AML-193 (cell line): ENCODE data around the gene DPP6.

Source experiments
- DNase-seq, 2 experiments: peaks; one replicate each; lab custom pipeline; 2025; lab: John Stamatoyannopoulos, UW

DPP6 gene

DNA sequence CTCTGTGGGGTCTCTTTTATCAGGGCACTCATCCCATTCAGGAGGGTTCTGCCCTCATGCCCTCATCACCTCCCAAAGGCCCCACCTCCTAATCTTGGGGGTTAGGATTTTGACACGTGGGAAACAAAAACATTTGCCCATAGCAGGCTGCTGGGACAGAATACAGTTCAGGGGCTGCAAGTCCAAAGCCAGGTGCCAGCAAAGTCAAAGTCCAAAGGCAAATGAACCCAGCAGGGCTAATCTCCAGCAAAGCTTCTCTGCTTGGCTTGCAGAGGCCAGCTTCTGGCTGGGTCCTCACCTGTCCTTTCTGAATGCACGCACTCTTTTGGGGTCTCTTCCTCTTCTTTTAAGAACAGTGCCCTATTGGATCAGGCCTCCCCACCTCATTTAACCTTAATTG, 359.9 kb downstream of the DPP6 start:
- no peak for DNase-seq

DNA sequence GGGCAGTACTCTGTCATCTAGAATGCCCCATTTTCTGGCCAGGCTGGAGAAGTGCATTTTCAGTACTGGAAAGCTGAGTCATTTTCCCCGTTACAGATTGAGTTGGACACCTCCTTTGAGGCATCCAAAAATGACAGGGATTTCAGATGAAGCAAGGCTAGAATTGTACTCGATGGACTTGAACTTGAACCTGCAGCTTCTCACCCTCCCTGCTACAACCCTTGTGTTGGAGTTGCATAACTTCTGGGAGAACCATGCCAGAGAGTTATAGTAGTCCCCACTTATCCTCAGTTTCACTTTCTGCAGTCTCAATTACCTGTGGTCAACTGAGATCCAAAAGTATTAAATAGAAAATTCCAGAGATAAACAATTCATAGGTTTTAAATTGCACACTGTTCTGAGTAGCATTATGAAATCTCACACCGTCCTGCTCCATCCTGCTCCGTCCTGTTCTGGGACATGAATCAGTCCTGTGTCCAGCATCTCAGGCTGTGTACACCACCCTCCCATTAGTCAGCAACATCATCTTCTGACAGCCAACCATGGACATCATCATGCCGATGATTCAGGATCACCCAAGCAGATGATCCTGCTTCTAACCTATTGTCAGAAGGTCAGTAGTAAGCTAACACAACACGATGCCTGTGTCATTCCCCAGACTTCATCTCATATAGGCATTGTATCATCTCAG, 363.7 kb downstream of the DPP6 start:
- no peak for DNase-seq

DNA sequence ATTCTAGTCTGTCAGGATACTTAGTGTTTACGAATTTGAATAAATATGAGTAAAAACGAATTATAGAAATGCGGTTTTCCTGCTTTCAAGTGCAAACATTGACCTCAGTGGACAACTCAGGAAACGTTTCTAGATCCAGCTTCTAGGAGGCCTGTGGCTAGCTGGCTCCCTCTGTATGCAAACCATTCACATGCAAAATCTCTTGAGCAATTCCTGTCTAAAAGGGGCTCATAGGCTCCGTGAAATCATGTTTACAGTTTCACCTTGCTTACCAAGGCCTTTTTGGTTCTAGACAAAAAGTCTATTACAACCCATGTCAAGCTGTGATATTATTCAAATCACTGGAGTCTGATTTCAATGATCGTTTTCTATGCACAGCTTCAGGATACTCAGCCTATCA, 364.5 kb downstream of the DPP6 start:
- DNase-seq = no peak

DNA sequence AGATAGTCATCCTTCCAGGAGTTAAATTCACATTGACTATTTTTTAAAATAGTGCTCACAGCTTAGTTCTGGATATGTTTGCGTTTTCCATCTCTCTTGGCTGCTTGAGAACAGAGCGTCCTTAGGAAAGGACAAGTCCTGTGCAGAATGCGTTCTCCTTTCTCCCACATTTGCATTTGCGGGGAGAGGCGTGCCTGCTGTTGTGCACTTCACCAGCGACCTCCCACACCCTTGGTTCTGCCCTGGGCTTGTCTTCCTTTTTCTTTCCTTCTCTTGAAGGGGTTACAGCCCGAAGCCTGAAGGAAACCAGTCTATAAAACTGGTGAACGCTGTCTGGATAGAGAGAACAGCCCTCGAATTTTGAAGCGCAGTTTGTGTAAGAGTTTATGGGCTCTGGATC, 367.1 kb downstream of the DPP6 start:
- DNase-seq = no peak

DNA sequence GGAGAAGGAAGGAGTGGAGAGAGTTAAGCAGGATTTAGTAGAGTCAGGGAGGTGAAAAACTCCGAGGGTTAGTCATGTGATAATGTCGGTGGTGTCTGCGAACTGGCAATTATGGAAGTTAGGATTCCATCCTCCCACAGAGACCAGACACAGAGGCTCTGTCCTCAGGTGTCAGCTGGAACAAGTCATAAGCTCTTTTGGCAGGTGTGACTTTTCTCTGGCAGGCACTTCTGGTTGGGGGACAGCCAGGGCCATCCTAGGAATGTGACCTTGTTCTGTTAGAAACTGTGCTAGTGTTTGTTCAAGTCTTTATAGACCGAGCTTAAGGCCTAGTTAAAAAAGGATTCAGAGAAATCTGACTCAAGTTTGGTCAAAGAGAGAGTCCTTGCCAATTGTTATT, 371.0 kb downstream of the DPP6 start:
- no peak for DNase-seq

DNA sequence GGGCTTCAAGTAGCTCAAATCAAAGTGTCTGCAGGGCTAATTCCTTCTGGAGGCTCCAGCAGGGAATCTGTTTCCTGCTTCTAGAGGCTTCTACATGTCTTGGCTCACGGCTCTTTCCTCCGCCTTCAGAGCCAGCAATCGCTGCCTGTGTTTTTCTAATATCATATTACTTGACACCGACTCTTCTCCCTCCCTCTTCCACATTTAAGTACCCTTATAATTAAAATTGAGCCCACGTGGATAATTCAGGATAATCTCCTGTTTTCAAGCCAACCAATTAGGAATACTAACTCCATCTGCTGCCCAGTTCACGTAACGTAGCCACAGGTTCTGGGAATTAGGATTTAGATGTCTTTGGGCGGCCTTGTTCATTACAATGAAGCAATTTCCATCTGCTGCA, 372.2 kb downstream of the DPP6 start:
- no peak for DNase-seq

DNA sequence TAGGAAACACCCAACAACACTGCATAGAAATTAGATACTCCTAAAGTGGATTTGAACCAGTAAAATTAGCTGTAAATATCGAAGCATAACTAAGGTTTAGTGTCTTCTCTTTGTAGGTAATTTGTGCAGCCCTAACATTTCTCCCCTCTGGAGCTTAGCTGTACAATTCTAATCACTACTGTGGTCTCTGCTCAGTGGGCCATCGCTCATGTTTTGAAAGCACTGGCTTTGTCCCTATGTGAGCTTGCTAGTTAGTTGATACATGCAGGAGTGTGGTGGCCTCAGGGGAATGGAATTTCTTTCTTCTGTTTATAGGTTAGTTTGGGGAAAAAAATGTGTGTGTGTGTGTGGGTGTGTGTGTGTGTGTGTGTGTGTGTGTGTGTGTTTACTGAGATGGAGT, 373.1 kb downstream of the DPP6 start:
- no peak for DNase-seq

DNA sequence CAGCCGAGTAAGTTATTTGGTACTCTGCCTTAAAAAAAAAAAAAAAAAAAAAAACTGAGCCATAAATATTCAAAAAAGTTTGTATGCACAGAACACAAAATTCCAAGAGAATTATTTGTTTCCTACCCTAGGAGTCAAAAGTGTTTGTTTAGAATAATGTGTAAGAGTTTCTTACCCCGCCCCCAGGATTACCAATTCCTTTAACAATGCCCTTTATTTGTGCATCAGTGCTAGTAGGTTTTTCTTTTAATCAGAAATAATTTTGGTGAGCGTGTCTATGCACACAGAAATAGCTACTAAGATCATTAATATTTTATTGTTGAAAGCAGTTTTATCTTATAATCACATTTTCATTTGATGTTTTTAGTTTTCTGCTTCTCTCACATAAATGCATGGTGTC, 374.6 kb downstream of the DPP6 start:
- DNase-seq = no peak

DNA sequence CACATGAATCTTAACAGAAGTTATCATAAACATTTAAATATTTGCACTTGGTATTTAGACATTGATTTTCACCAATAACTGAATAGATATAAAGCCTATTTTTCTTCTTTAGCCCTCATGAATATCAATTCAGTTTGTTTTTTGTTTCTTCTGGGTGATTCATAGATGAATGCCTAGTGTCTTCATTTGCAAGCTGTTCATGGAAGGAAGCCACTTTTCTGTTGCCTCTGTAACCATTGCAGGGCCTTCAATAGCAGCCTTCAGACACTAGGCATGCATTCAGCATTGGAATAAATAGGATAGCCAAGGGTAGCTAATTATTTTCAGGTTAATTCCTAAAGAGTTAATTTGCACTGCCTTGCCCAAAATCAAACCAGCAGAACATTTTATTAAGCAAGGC, 375.3 kb downstream of the DPP6 start:
- no peak for DNase-seq

DNA sequence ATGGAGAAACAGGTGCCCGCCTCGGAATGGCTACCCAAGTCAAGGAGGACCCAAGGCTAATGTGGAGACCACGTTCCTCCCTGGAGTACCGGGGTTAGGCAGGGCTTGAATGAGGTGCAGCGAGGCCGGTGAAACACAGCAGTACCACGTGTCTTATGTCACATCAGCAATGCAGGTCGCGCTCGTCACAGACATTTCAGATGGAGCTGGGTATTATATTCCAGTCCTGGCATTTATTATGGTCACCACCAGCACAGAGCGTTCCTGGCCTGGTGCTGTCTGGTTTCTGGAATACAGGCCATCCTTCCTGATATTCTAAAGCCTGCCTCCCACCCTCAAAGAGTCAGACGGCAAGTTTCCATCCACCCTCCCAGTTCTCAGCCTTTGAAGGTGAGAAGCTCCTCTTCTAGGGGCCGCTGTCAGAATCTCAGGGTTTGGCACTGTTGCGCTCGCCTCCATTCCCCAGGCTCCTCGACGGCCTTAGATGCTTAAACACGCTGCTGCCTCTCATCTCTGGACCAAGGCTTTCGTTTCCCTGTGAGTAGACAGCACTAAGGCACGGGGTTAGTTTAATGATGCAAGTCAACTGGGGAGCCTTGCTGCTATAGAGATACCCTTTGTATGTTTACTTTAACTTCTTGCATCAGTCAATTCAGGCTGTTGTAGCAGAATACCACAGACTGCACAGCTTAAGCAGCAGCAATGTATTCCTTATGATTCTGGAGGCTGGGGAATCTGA, 377.6 kb downstream of the DPP6 start:
- DNase-seq = no peak

DNA sequence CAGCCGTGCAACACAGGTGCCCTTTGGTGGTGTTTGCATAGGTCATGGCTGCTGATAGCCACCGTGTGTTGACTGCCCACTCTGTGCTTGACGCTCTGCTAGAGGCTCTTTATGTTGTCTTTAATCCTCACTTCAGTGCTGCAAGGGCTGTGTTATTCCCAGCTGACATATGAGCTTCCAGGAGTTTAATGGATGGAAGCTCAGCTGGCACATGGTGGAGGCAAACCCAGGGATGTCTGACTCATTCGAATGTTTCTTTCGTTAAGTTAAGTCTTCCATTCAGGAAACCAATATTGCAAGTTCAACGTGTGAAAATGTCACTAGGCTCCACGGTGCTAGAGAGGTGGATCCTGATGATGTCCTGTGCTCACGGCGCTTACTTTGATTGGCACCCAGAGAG, 378.4 kb downstream of the DPP6 start:
- DNase-seq = no peak

DNA sequence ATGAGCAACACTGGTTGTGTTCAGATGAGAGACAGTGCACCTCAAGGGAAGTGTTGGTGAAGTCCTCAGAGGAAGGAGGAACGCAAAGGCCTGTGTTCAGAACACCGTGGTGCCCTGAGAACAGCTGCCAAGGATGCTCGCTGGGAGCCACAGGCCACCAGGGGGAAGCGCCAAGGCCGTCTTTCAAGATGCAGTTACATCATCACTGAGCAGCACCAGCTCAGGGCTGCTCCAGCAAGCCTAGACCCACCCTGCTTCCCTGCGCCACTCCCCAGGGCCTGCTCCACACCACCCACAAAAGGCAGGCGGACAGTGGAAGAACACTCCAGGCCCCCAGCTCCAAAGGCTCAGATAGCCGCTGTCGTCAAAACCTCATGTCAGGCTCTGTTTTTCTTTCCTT, 378.8 kb downstream of the DPP6 start:
- DNase-seq = no peak

DNA sequence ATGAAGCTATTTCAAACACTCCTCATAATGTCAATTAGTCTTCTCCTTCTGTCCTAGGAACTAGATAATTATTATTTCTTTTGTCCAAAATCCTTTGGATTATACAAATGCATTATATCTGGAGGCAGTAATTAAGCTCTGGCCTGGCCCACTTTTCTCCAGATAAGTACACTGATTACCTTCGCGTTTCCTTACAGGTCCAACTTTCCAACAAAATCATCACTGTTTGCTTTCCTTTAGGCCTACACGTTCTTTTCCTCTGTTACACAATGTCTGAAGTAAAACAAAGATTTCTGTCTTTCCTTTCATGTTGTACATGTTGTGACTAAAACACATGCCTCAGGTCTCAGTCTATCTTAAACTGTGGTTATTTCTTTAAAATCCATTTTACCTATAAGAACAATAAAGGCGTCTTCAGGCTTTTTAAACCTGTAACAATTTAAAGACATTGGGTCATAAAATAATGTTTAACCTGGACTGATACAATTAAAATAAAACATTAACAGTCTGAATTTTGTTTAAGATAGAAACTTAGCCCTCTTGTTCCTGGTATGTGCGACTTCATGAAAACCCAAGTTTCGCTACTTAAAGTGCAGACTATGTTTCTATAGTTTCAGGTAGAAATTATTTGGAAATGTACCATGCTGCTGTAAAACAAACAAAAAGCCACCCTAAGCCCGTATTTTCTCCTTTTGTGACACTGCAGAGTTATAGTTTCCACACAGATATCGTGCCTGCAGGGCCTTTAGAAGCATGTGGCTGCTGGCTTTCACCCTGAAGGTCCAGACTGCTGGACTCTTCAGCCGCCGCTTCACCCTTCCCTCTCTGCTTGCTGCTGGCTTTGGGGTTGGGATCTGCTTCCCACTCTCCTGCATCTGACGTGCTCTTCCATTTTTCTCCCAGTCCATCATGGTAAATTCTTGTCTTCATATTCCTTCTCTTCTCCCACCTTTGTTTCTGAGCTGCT, 381.7 kb downstream of the DPP6 start:
- no peak for DNase-seq

DNA sequence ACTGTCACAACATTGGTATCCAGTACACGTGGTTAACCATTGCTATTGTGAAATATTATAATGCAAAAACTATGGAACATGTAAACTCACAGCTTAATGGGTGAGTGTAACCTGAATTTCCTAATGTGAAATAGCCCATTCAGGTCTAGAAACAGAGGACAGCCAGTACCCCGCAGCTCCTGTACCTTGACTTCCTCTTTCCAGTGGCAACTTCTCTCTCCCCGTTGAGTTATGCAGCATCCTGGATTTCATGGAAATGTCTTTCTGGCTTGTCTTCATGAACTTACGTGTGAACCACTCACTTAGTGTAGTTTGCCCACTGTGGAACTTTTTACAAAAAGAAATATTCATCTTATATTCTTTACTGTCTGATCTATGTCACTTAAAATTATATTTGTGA, 384.4 kb downstream of the DPP6 start:
- DNase-seq = no peak

DNA sequence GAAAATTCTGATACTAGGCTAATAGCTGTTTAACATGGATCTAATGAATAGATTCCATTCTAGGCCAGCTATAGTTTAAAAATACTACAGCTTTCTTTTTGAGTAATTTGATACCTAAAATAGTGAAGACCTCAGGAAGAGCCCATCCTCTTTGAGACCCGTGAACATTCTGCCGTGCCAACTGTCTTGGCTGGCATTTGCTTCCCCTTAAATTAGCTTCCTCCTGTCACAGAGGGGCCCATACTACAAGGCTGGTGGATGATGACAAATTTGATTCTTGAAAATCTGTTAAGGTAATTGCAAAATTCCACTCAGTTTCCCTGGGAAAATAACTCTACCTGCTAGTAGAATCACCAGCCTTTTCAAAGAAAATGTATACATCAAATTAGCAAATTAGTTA, 385.0 kb downstream of the DPP6 start:
- no peak for DNase-seq

DNA sequence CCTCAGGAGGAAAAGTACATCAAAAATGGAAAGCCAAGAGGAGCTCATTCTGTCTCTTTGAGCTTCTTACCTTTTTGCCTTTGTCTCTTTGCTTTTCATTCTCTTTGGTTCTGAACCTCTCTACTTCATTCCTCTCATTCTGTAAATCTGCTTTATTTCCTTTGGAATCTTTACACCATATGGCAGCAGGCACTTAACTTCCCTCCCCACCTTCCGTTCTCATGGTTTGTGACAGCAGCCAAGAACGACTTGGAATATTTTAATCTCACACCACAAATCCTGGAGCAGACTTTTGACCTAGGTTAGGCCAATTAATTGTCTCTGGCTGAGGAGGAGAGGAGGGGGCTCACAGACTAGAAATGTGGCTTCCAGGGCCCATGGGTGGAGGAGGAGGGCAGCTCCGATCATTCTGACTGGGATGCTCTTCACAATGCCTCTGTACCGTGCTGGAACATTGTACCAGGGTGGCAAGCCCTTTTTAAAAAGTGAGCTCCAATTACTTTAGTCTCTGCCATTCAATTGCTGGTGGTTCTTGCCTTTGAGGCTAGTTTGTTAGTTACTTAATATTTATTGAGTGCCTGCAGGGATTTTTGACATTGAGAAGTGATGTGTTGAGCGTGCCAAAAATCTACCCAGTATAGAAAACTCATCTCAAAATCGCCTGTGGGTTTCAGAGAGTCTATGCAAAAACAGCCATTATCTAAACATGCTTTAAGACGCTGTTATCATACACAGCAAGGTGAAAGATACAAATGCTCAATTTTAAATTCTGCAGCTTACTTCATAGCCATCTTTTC, 386.6 kb downstream of the DPP6 start:
- no peak for DNase-seq

DNA sequence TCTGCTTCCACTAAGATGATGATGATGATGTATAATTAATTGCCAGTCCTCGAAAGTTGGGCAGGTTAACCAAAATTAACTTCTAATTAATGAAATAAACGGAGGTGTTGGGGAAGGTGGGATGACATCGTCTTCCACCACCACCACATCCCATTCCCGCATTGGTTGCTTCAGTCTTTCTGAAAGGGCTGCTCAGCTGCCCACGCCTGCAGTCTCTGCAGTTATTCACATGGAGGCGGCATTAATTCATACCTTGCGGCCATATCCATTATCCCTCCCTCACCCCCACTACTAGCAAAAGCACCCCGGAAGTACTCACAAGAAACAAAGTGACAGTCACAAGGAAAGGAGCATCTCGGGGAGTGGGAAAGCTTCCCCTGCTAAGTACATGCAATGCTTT, 387.9 kb downstream of the DPP6 start:
- no peak for DNase-seq

DNA sequence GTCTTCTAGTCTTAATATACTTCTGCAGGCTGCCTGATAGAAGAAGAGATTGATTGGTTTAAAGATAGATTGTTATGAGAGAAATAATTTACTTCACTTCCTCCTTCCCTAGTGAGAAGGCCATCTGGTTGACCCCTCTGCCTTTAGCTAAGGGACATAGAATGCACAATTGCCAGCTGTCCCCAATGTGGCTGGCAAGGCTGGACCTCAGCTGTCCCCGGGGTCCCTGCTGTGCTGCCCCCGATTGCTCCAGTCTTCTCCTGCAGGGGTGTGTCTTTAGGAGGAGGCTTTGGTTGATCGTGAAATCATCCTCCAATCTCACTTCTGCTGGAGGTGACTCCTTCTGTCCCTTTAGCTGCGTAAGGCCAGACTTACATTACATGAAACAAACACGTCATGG, 388.5 kb downstream of the DPP6 start:
- no peak for DNase-seq

DNA sequence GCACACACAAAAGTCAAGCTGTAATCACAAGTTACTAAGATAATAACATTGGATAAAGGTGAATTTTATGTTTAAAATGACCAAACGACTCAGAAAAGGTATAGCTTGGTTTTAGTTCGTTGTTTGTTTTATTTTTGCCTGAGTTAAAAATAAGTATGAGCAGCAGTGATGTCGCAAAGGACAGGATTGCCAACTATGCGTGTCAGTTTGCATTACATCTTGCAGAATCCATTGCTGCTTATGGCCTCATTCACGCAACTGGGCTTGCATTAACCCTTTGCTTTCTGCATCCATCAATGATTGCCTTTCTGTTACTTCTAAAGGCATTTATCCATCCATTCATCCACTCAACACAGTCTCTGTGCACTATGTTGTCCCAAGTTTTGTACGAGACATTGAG, 389.6 kb downstream of the DPP6 start:
- no peak for DNase-seq

DNA sequence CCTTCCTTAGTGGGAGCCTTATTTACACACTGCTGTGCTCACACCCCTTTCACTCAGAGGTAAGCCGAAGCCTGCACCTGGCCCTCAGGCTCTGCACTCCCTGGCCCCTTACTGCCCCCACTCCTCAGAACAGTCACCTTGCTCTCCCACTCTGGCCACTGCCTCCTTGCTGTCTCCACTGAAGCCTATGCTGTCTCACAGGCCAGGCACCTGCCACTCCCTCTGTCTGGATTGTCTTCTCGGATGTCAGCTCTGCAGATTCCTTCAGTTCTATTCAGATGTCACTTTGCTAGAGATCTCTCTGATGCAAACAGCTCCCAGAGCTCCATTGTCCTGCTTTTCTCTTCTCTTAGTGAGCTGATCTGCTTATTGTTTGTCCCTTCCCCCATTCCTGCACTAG, 390.7 kb downstream of the DPP6 start:
- DNase-seq = no peak

DNA sequence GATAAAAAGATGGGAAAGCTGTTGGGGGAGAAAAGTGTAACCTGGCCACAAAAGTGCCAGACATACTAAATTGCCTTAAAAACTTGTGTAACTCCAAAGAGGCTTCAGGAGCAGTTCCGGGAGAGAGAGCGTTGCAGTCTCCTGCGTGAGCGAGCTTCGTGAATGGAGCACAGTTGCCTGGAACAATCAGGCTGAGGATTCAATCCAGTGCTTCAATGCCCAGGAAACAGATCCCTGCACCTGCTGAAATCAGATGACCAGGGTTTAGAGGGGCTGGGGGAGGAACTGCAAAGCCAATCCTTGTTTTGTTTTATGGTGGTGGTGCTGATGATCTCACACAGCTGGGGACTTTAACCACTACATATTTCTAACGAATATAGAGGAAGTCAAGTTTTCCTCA, 398.3 kb downstream of the DPP6 start:
- DNase-seq = no peak
